Adrenal gland (tissue), 5 donors: ENCODE measurements around the gene IL13RA1.

Experiments used
- CTCF ChIP-seq, 6 experiments: fragments of 450-650 bp in 4 of 6; fragments of 200-600 bp in 2 of 6; sonication (generic) in 1 of 6; IDR thresholded peaks; 1 replicate in 5 of 6; 2 replicates in 1 of 6; pipeline versions ENCODE4 v1.5.1 to v1.8.0; 2016 to 2021; ENCODE audit warnings: antibody characterized with exemption in 6 of 6, mild to moderate bottlenecking in 2 of 6, moderate library complexity in 1 of 6
- POLR2A ChIP-seq, 2 donors: fragments of 450-650 bp; IDR thresholded peaks; one replicate each; pipeline ENCODE4 v1.6.1; 2017; ENCODE audit warnings: antibody characterized with exemption in 2 of 2, mild to moderate bottlenecking in 2 of 2, moderate library complexity in 1 of 2
- donor health status: DM: no; HTN: no; CAD: no.

GRCh38 chrX:118779581-118779980 is 52.2 kb downstream of the IL13RA1 start:
- no peak for TF ChIP-seq CTCF (IDR thresholded peaks at IDR 0.05)
- no peak for TF ChIP-seq POLR2A (IDR thresholded peaks at IDR 0.05)
